ENCODE measurements around the gene SLC16A7. TPM values are rescaled to one million over a fixed set of nuclear protein-coding genes. Genes with fewer than 3 reads are reported as not detected.

The SLC16A7 gene
- total and polyA plus RNA-seq, 2 of the 8 experiments (the other 6 are each of a cell fraction or from before 2014, with no cell fraction given) = 0.74 to 4.3 TPM

DNA sequence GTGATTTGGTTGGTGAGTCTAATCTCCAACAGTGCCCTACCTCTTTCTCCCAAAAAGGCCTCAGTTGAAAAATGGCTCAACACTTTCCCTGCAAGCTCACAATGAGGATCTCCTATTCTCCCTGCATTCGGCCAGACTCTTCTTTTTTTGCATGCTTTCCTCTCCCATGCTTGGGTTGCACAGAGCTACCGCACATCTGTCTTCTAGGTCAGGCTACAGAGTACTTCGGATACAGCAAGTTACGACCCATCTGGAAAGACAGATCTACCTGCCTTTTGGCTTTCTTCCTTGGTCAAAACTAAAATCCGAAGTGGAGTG, 305 bp upstream of the SLC16A7 start (continued):
- no peak for TF ChIP-seq KDM1A (IDR thresholded peaks at IDR 0.05; ENCODE audit: borderline replicate concordance, low read length)

All from H1 (cell line).